Activated T-helper 1 cell treated with Interleukin-2 at 50 U/mL for 16 hours (primary cell): Measurements from ENCODE around the gene ELL.
A peak's percentile ranks its signal among the peaks of the same experiment; 100 is the strongest.
"Not testable (repeated sequence)": the region's sequence is repeated elsewhere in the genome, so short reads cannot be mapped to it uniquely, and the experiment has no call there.

ENCODE experiments used
- DNase-seq: peaks from one replicate; pipeline ENCODE4 v3.0.0-alpha.2; 2020; ENCODE audit warnings: low read depth

Gene ELL

GRCh38 chr19:18521692-18522123 lies at the start of gene ELL:
Gene ELL, minus strand, starts transcription at chr19:18522070. Its CDS starts 15 bp downstream, at chr19:18522055.
- no peak for DNase-seq

GRCh38 chr19:18568367-18568766 lies 46.5 kb upstream of the ELL start:
- DNase-seq, result no peak

- DNase-seq, result no peak
Measured at GRCh38 chr19:18566953-18567352, 45.1 kb upstream of the ELL start.

GRCh38 chr19:18562086-18562485 lies 40.2 kb upstream of the ELL start:
- no peak for DNase-seq

GRCh38 chr19:18559685-18560084 lies 37.8 kb upstream of the ELL start:
- DNase-seq, result no peak

- DNase-seq, result no peak
Measured at GRCh38 chr19:18558604-18559003, 36.7 kb upstream of the ELL start.

GRCh38 chr19:18558202-18558555 lies 36.3 kb upstream of the ELL start:
- DNase-seq, result no peak

GRCh38 chr19:18557411-18558201 lies 35.7 kb upstream of the ELL start, which contains the start of gene KXD1:
Gene KXD1, plus strand, starts transcription at chr19:18557870. Its CDS starts 4,187 bp downstream, at chr19:18562057.
- peak; percentile 97 for DNase-seq

GRCh38 chr19:18551631-18552030 lies 29.8 kb upstream of the ELL start:
- no peak for DNase-seq

GRCh38 chr19:18543814-18544475 lies 22.1 kb upstream of the ELL start:
- peak; percentile 52 for DNase-seq

GRCh38 chr19:18542941-18543813 lies 21.3 kb upstream of the ELL start, which contains the start of gene FKBP8:
Gene FKBP8, minus strand, starts transcription at chr19:18543573. Its CDS starts 1,603 bp downstream, at chr19:18541970.
- DNase-seq, result peak; percentile 91

GRCh38 chr19:18541992-18542940 lies 20.4 kb upstream of the ELL start:
- DNase-seq, result no peak

GRCh38 chr19:18541258-18541991 lies 19.6 kb upstream of the ELL start:
- no peak for DNase-seq

- DNase-seq, result not testable (repeated sequence)
Measured at GRCh38 chr19:18540200-18540599, 18.3 kb upstream of the ELL start.

- DNase-seq, result no peak
Measured at GRCh38 chr19:18539372-18539771, 17.5 kb upstream of the ELL start.

- no peak for DNase-seq
Measured at GRCh38 chr19:18538115-18538514, 16.2 kb upstream of the ELL start.

- no peak for DNase-seq
Measured at GRCh38 chr19:18537431-18537830, 15.6 kb upstream of the ELL start.

GRCh38 chr19:18536475-18536874 lies 14.6 kb upstream of the ELL start:
- no peak for DNase-seq

- DNase-seq, result no peak
Measured at GRCh38 chr19:18533058-18533457, 11.2 kb upstream of the ELL start.

- DNase-seq, result no peak
Measured at GRCh38 chr19:18532168-18532890, 10.5 kb upstream of the ELL start.
